Sigmoid colon (tissue), 7 donors: ENCODE results near the gene CLCN5. TPM values are rescaled to one million over a fixed set of nuclear protein-coding genes. Genes with fewer than 3 reads are reported as not detected.

ENCODE experiments used
- DNase-seq: peaks from one replicate; pipeline ENCODE4 v3.0.0-alpha.2; 2019
- H3K27ac ChIP-seq, 4 donors: fragments of 200-600 bp; sonication (generic); one replicate each; pipeline ENCODE4 v1.5.1; 2016 to 2019; ENCODE audit warnings: mild to moderate bottlenecking in 1 of 4
- H3K27me3 ChIP-seq, 3 donors: fragments of 200-600 bp; sonication (generic); one replicate each; pipeline ENCODE4 v1.5.1; 2019; ENCODE audit warnings: mild to moderate bottlenecking in 1 of 3
- H3K36me3 ChIP-seq, 4 donors: fragments of 200-600 bp; sonication (generic); one replicate each; pipeline ENCODE4 v1.5.1; 2016 to 2019
- H3K4me1 ChIP-seq, 4 donors: fragments of 200-600 bp; sonication (generic); one replicate each; pipeline ENCODE4 v1.5.1; 2017 to 2019
- H3K4me3 ChIP-seq, 4 donors: fragments of 200-600 bp; sonication (generic); one replicate each; pipeline ENCODE4 v1.5.1; 2017 to 2019; ENCODE audit warnings: mild to moderate bottlenecking in 2 of 4, moderate library complexity in 1 of 4
- H3K9me3 ChIP-seq, 4 donors: fragments of 200-600 bp in 3 of 4; sonication (generic) in 3 of 4; one replicate each; pipeline versions ENCODE4 v1.5.1 to v1.6.1; 2013 to 2019
- CTCF ChIP-seq, 4 experiments: fragments of 450-650 bp in 3 of 4; fragments of 200-600 bp in 1 of 4; IDR thresholded peaks; one replicate each; pipeline ENCODE4 v1.5.1; 2016 to 2019; ENCODE audit warnings: antibody characterized with exemption in 4 of 4, mild to moderate bottlenecking in 3 of 4, moderate library complexity in 2 of 4
- EP300 ChIP-seq, 4 donors: sonication (generic); formaldehyde crosslinking; IDR thresholded peaks; one replicate each; pipeline ENCODE4 v1.6.1; 2017; ENCODE audit warnings: antibody characterized with exemption in 4 of 4
- POLR2A ChIP-seq, 2 donors: fragments of 450-650 bp; IDR thresholded peaks; one replicate each; pipeline ENCODE4 v1.6.1; 2016; ENCODE audit warnings: antibody characterized with exemption in 2 of 2, mild to moderate bottlenecking in 2 of 2, moderate library complexity in 2 of 2
- POLR2AphosphoS5 ChIP-seq, 4 donors: sonication (generic); formaldehyde crosslinking; IDR thresholded peaks; one replicate each; pipeline ENCODE4 v1.6.1; 2017; ENCODE audit warnings: antibody characterized with exemption in 4 of 4
- WGBS, 2 donors: extraction: QIAGEN DNeasy Blood & Tissue Kit; methylation state at CpG; one replicate each; pipeline ENCODE4 v1.1.7; 2013; 5-methylcytosine and 5-hydroxymethylcytosine counted together
- intact Hi-C: fragments of 100-400 bp; cut with DNase I; formaldehyde crosslinking; loops from one replicate; pipeline ENCODE4 v1.15.1; 2023
- polyA plus RNA-seq, 3 donors: library from polyadenylated mRNA; stranded (reverse); fragments of 200-250 nt; gene quantifications; one replicate each; pipeline ENCODE4 v1.2.3, GENCODE V29; 2013
- total RNA-seq, 4 donors: library from RNA; depleted of rRNA; stranded (reverse); fragments of >200 nt; gene quantifications; one replicate each; pipeline ENCODE4 v1.1.0, GENCODE V29; 2016
- donor health status: healthy with polysubstance abuse.
- donor health status: Bipolar disorder and iron deficiency.
- donor health status: healthy.

CLCN5 gene
- total and polyA plus RNA-seq, 7 donors = under 0.01 to 3.0 (median 1.8) TPM

GRCh38 chrX:49912861-49913260 is 9.5 kb upstream of the CLCN5 start:
- no peak for DNase-seq
- Histone ChIP-seq H3K27ac (no peak overlapping the region), H3K27me3 (no peaks in the 10 kb centered on the region), H3K9me3 (no peaks in the 10 kb centered on the region), H3K4me1 (no peaks in the 10 kb centered on the region), H3K36me3 (no peaks in the 10 kb centered on the region), H3K4me3 (no peak overlapping the region)
- intact Hi-C loops = loop anchor here (10.0 kb wide), 1 partner anchor 172 kb away; no protein-coding TSS in a partner anchor
- 74 to 78% methylated on average over 3 of the region's 3 CpGs for WGBS, 2 donors
- TF ChIP-seq POLR2AphosphoS5 (IDR thresholded peaks at IDR 0.05) = no peak
- no peak for TF ChIP-seq CTCF (IDR thresholded peaks at IDR 0.05)
- no peak for TF ChIP-seq POLR2A (IDR thresholded peaks at IDR 0.05)
- TF ChIP-seq EP300 (IDR thresholded peaks at IDR 0.05) = no peak

GRCh38 chrX:49915361-49916222 is 6.8 kb upstream of the CLCN5 start:
- peaks cover 0 to 6% (median 0%) of the 10 kb centered on the region in 4 donors for H3K4me1 ChIP-seq
- H3K27me3 ChIP-seq = no peaks in the 10 kb centered on the region
- H3K36me3 ChIP-seq = no peaks in the 10 kb centered on the region
- DNase-seq = no peak
- no peaks in the 10 kb centered on the region for H3K9me3 ChIP-seq
- no peak overlapping the region for H3K4me3 ChIP-seq
- WGBS, 2 donors = 23 to 34% methylated on average over 8 of the region's 8 CpGs
- intact Hi-C loops = loop anchor here (5.0 to 10.0 kb wide), 3 partner anchors 169 to 667 kb away; partner anchors contain the start of genes AKAP4 and CCNB3
- TF ChIP-seq EP300 (IDR thresholded peaks at IDR 0.05) (no peak), POLR2AphosphoS5 (IDR thresholded peaks at IDR 0.05) (no peak), CTCF (IDR thresholded peaks at IDR 0.05) (peak; percentile 12 to 74 (median 44))
- no peak overlapping the region for H3K27ac ChIP-seq

- WGBS, 2 donors = 19 to 28% methylated on average over 8 of the region's 8 CpGs
These were observed 2.8 kb upstream of the CLCN5 start for GRCh38 chrX:49919617-49920016.

GRCh38 chrX:49921109-49921508 is 1.3 kb upstream of the CLCN5 start:
- H3K36me3 ChIP-seq = no peaks in the 10 kb centered on the region
- no peak for DNase-seq
- no peak overlapping the region for H3K27ac ChIP-seq
- no peak overlapping the region for H3K4me3 ChIP-seq
- intact Hi-C loops = no loop called here
- WGBS, 2 donors = 85 to 89% methylated on average over 2 of the region's 2 CpGs
- TF ChIP-seq POLR2AphosphoS5 (IDR thresholded peaks at IDR 0.05) (no peak), POLR2A (IDR thresholded peaks at IDR 0.05) (no peak), CTCF (IDR thresholded peaks at IDR 0.05) (no peak), EP300 (IDR thresholded peaks at IDR 0.05) (no peak)
- no peaks in the 10 kb centered on the region for H3K9me3 ChIP-seq
- H3K27me3 ChIP-seq = no peaks in the 10 kb centered on the region
- peaks cover 0 to 6% (median 0%) of the 10 kb centered on the region in 4 donors for H3K4me1 ChIP-seq

More at GRCh38 chrX:49919617-49920016, 2.8 kb upstream of the CLCN5 start:
- Histone ChIP-seq H3K9me3 (no peaks in the 10 kb centered on the region), H3K27ac (no peak overlapping the region), H3K27me3 (no peaks in the 10 kb centered on the region), H3K4me3 (no peak overlapping the region), H3K36me3 (no peaks in the 10 kb centered on the region), H3K4me1 (peaks cover 0 to 6% (median 0%) of the 10 kb centered on the region in 4 donors)
- TF ChIP-seq POLR2A (IDR thresholded peaks at IDR 0.05) (no peak), CTCF (IDR thresholded peaks at IDR 0.05) (peak in 3 of 4 experiments; percentile 48 to 67 (median 55)), POLR2AphosphoS5 (IDR thresholded peaks at IDR 0.05) (no peak)
- intact Hi-C loops = loop anchor here (5.0 to 10.0 kb wide), 3 partner anchors 165 to 663 kb away; partner anchors contain the start of genes AKAP4 and CCNB3
- peak; percentile 75 for DNase-seq
